Nasal cavity respiratory epithelium epithelial cell of viscerocranial mucosa (primary cell): ENCODE data around the gene PBX1. TPM values are rescaled to one million over a fixed set of nuclear protein-coding genes. Genes with fewer than 3 reads are reported as not detected.

Experiments
- total RNA-seq: library from RNA; depleted of rRNA; stranded (reverse); fragments of >200 nt; gene quantifications from 2 replicates; pipeline ENCODE4 v1.2.3, GENCODE V29; 2014

The PBX1 gene
- 1.0 and 18.7 TPM in 2 replicates for total RNA-seq

GRCh38 chr1:164558461-164559341 is at the start of gene PBX1:
Gene PBX1, plus strand, starts transcription at chr1:164559184.

